ENCODE results near the gene NISCH.

NISCH gene

DNA sequence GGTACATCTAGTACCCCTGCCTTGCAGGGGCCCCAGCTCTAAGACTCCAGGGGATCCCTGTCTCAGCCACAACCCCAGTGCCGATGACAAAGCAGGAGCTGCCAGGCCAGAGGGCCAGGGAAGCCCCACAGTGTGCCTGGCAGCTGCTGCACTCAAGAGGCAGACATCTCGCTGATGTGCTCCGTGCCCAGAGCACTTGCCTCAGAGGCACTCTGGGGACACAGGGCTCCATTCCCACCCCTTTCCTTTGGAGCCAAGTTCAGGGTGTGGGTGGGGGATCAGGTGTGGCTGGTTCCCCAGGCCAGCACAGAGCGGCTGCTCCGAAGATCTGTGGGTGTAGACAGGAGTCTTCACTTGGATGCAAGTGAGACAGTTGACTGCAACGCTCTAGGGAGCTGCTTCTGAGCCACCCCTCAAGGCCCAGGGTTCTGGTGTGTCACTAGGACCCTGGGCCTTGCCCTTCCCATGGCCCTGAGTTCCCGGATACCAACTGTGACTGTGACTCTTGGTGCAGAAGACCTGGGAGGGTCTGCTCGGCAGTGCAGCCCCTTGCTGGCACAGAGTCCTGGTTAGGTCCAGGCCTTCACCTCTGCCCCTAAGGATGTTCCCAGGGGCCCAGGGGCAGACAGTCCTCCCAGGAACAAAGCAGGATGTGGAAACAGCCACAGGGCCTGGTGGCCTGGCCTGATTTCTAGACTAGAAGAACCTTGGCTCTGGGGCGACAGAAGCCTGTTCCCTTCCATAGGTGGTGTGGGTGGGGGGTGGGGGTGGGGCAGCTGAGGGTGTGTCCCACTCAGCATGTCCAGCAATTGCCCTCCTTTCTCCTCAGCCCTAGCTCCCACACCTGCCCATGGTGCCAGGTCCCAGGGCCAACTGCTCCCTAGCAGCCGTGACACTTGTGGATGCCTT is 75.8 kb downstream of the NISCH start:
- Histone ChIP-seq H3K4me1 (ENCODE audit: control insufficient read depth, low read depth, low read length) (peaks cover 18% of the 10 kb centered on the region), H3K36me3 (ENCODE audit: control insufficient read depth, low read depth, low read length) (peaks cover 29% of the 10 kb centered on the region), H3K27me3 (ENCODE audit: control insufficient read depth, insufficient read depth, low read length) (no peaks in the 10 kb centered on the region), H3K9ac (ENCODE audit: low read length) (no peak overlapping the region), H3K4me3 (ENCODE audit: low read length) (no peak overlapping the region), H3K27ac (ENCODE audit: low read length) (no peak overlapping the region), H3K9me3 (ENCODE audit: control insufficient read depth, low read depth, low read length) (no peaks in the 10 kb centered on the region)

DNA sequence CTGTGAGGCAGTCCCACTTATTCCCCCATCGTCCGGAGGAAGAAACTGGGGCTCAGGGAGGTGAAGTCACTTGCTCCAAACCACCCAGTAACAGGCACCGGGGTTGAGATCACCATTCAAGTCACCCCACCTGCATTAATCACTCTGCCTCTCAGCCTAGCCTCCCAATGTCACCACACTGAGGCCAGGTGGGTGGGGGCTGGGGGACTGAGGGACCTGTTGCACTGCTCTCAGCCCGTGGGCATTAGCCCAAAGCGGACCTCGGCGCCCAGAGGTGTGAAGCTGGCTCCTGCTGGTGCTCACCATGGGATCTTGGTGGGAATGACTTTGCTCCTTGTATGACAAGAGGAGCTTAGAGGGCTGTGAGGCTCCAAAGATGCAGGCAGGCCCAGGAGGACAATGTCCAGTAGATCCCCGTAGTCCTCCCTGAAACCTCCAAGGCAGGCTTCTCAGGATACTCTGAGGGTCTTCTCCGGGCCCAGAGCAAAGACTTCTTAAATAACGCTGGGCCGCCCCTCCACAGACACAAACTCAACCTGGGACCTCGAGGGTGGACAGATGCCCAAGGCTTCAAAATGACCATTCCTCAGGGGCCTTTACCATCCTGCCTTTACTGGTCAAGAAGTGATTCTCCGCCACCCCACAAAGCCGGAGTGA is 76.6 kb downstream of the NISCH start:
- H3K4me1 ChIP-seq (ENCODE audit: control insufficient read depth, low read depth, low read length): peaks cover 18% of the 10 kb centered on the region
- no peaks in the 10 kb centered on the region for H3K27me3 ChIP-seq (ENCODE audit: control insufficient read depth, insufficient read depth, low read length)
- H3K9ac ChIP-seq (ENCODE audit: low read length): no peak overlapping the region
- no peaks in the 10 kb centered on the region for H3K9me3 ChIP-seq (ENCODE audit: control insufficient read depth, low read depth, low read length)
- H3K4me3 ChIP-seq (ENCODE audit: low read length): peak overlapping the region; percentile 80
- no peak overlapping the region for H3K27ac ChIP-seq (ENCODE audit: low read length)
- peaks cover 23% of the 10 kb centered on the region for H3K36me3 ChIP-seq (ENCODE audit: control insufficient read depth, low read depth, low read length)

- H3K4me3 ChIP-seq (ENCODE audit: low read length): peak overlapping the region; percentile 80
Measured at GRCh38 chr3:52532517-52532837, 77.1 kb downstream of the NISCH start.

DNA sequence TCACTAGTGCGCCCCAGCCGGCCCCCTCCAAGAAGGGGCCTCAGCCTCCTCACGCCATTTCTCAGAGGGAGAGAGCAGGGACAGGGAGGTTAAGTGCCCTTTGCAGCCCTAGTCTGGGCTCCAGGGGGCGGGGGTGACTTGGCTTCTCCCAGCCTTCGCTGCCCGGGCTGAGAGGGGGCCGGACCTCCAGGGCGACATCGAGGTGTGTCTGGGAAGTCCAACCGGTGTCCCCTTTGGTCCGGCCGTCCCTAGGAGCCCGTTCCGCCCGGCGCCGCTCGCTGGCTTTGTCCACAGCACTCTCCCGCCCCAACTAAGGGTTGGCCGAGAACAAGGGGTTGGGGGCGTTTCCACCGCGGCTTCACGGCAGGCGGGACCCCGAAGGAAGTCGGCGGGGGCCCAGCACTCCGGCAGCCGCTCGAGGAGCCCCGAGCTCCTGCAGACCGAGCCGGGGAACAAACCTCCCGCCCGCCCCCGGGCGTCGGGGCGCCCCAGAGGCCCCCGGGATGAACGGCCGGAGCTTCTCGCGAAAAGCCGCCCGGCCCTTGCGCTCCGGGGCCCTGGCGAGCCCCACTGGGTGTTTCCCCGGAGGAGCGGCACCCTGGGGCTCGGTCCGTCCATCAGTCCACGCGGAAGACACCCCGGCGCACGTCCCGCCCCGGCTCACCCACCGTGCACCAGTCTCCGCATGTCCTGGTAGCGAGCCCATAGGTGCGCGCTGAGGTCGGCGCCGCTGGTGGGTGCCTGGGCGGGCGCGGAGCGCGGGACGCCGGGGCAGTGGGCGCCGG is 77.6 kb downstream of the NISCH start:
- Histone ChIP-seq H3K4me3 (ENCODE audit: low read length) (peak overlapping the region; percentile 80), H3K4me1 (ENCODE audit: control insufficient read depth, low read depth, low read length) (peaks cover 27% of the 10 kb centered on the region), H3K27ac (ENCODE audit: low read length) (no peak overlapping the region), H3K27me3 (ENCODE audit: control insufficient read depth, insufficient read depth, low read length) (no peaks in the 10 kb centered on the region), H3K36me3 (ENCODE audit: control insufficient read depth, low read depth, low read length) (peaks cover 13% of the 10 kb centered on the region), H3K9ac (ENCODE audit: low read length) (peak overlapping the region; percentile 72), H3K9me3 (ENCODE audit: control insufficient read depth, low read depth, low read length) (no peaks in the 10 kb centered on the region)

More at GRCh38 chr3:52532517-52532837, 77.1 kb downstream of the NISCH start:
- no peak overlapping the region for H3K27ac ChIP-seq (ENCODE audit: low read length)
- H3K9me3 ChIP-seq (ENCODE audit: control insufficient read depth, low read depth, low read length): no peaks in the 10 kb centered on the region
- no peaks in the 10 kb centered on the region for H3K27me3 ChIP-seq (ENCODE audit: control insufficient read depth, insufficient read depth, low read length)
- H3K9ac ChIP-seq (ENCODE audit: low read length): peak overlapping the region; percentile 72
- peaks cover 21% of the 10 kb centered on the region for H3K4me1 ChIP-seq (ENCODE audit: control insufficient read depth, low read depth, low read length)
- H3K36me3 ChIP-seq (ENCODE audit: control insufficient read depth, low read depth, low read length): peaks cover 18% of the 10 kb centered on the region

GRCh38 chr3:52533623-52534280 is 78.3 kb downstream of the NISCH start, which contains the start of gene NT5DC2:
TSS of gene NT5DC2 (minus strand) at chr3:52533857. CDS start at chr3:52533737, 120 bp downstream.
- no peaks in the 10 kb centered on the region for H3K9me3 ChIP-seq (ENCODE audit: control insufficient read depth, low read depth, low read length)
- peak within 1 kb of the TSS; percentile 72 for H3K9ac ChIP-seq (ENCODE audit: low read length)
- no peak within 1 kb of the TSS for H3K27ac ChIP-seq (ENCODE audit: low read length)
- peak within 1 kb of the TSS; percentile 80 for H3K4me3 ChIP-seq (ENCODE audit: low read length)
- peaks cover 27% of the 10 kb centered on the region for H3K4me1 ChIP-seq (ENCODE audit: control insufficient read depth, low read depth, low read length)
- H3K27me3 ChIP-seq (ENCODE audit: control insufficient read depth, insufficient read depth, low read length): no peaks in the 10 kb centered on the region
- peaks cover 7% of the 10 kb centered on the region for H3K36me3 ChIP-seq (ENCODE audit: control insufficient read depth, low read depth, low read length)

DNA sequence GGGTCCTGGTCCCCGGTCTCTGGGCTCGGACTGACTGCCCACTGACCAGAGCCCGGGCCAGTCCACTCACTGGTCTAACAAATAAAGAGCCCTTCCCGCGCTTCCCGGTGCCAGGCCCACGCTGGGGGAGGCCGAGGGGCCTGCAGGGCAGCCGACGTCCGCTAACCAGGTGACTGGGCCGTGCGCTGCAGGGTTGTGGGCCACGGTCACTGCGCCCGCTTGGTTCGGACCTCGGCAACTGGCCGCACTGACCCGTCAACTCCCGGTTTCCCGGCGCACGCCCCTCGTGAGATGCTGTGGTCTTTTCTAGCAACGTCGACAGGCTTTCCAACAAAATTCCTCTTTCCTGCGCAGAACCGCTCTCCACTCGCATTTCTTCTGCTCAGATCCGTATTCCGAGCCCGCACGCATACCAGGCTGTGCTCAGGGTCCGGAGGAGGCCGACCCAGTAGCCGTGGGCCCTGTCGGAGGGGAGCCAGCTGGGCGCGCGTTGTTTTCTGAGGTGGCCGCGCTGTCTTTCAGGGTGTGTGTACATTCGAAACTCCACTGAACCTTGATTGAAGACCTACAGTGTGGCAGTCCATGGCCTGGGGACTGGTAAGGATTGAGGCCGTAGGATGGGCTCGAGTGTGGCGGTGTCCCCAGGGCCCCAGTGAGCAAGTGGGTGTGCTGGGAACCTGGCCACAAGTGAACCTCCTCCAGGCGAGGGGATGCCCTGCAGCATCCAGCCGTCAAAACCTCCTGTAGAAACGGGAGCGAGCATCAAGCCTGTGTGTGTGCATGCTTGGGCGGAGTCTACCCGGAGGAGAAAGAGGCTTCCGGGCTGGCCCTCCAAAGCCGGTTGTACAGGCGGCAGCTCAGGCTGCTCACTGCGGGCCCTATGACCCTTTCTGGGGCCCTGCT is 79.1 kb downstream of the NISCH start:
- peak overlapping the region; percentile 53 for H3K4me3 ChIP-seq (ENCODE audit: low read length)
- peaks cover 27% of the 10 kb centered on the region for H3K4me1 ChIP-seq (ENCODE audit: control insufficient read depth, low read depth, low read length)
- no peaks in the 10 kb centered on the region for H3K9me3 ChIP-seq (ENCODE audit: control insufficient read depth, low read depth, low read length)
- no peaks in the 10 kb centered on the region for H3K27me3 ChIP-seq (ENCODE audit: control insufficient read depth, insufficient read depth, low read length)
- H3K36me3 ChIP-seq (ENCODE audit: control insufficient read depth, low read depth, low read length): no peaks in the 10 kb centered on the region
- no peak overlapping the region for H3K27ac ChIP-seq (ENCODE audit: low read length)
- peak overlapping the region; percentile 31 for H3K9ac ChIP-seq (ENCODE audit: low read length)

DNA sequence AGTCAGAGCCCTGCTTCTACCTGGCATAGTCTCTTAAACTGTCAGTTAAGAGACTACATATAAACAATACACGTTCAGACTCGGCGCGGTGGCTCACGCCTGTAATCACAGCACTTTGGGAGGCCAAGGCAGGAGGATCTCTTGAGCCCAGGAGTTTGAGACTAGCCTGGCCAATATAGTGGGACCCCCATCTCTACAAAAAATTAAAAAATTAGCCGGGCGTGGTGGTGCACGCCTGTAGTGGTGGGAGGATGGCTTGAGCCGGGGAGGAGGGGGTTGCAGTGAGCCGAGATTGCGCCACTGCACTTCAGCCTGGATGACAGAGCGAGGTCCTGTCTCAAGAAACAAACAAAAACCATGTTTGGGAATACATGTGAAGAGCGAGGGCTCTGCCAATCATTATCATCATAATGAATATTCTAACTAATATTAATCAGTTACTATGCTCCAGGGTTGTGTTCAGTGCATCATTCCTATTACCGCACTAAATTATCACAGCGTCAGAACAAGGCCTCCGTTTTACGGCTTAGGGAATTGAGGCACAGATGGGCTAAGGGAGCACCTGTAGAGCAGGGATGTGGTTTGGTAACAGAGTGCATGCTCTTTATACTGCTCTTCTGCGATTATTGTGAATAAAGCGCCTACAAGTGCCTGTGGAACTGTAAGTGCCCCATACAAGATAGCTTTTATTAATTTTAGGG is 80.2 kb downstream of the NISCH start:
- H3K27me3 ChIP-seq (ENCODE audit: control insufficient read depth, insufficient read depth, low read length): no peaks in the 10 kb centered on the region
- no peak overlapping the region for H3K27ac ChIP-seq (ENCODE audit: low read length)
- peaks cover 9% of the 10 kb centered on the region for H3K36me3 ChIP-seq (ENCODE audit: control insufficient read depth, low read depth, low read length)
- H3K9me3 ChIP-seq (ENCODE audit: control insufficient read depth, low read depth, low read length): no peaks in the 10 kb centered on the region
- no peak overlapping the region for H3K9ac ChIP-seq (ENCODE audit: low read length)
- peaks cover 27% of the 10 kb centered on the region for H3K4me1 ChIP-seq (ENCODE audit: control insufficient read depth, low read depth, low read length)
- peak overlapping the region; percentile 53 for H3K4me3 ChIP-seq (ENCODE audit: low read length)

- Histone ChIP-seq H3K36me3 (ENCODE audit: control insufficient read depth, low read depth, low read length) (peaks cover 14% of the 10 kb centered on the region), H3K27ac (ENCODE audit: low read length) (no peak overlapping the region), H3K9me3 (ENCODE audit: control insufficient read depth, low read depth, low read length) (no peaks in the 10 kb centered on the region), H3K9ac (ENCODE audit: low read length) (no peak overlapping the region), H3K27me3 (ENCODE audit: control insufficient read depth, insufficient read depth, low read length) (no peaks in the 10 kb centered on the region), H3K4me1 (ENCODE audit: control insufficient read depth, low read depth, low read length) (peaks cover 27% of the 10 kb centered on the region), H3K4me3 (ENCODE audit: low read length) (peak overlapping the region; percentile 43)
Measured at GRCh38 chr3:52536112-52536368, 80.6 kb downstream of the NISCH start.

- Histone ChIP-seq H3K36me3 (ENCODE audit: control insufficient read depth, low read depth, low read length) (peaks cover 18% of the 10 kb centered on the region), H3K9ac (ENCODE audit: low read length) (peak within 1 kb of the TSS; percentile 97), H3K27ac (ENCODE audit: low read length) (peak within 1 kb of the TSS; percentile 83), H3K27me3 (ENCODE audit: control insufficient read depth, insufficient read depth, low read length) (no peaks in the 10 kb centered on the region), H3K4me1 (ENCODE audit: control insufficient read depth, low read depth, low read length) (peaks cover 27% of the 10 kb centered on the region), H3K4me3 (ENCODE audit: low read length) (peak within 1 kb of the TSS; percentile 98), H3K9me3 (ENCODE audit: control insufficient read depth, low read depth, low read length) (no peaks in the 10 kb centered on the region)
Measured at GRCh38 chr3:52536369-52537164, 81.2 kb downstream of the NISCH start, which contains the start of gene UQCC5. TSS of gene UQCC5 (plus strand) at chr3:52536605. CDS start at chr3:52536756, 151 bp downstream.
